ENCODE results near the gene NTM.

NTM gene

DNA sequence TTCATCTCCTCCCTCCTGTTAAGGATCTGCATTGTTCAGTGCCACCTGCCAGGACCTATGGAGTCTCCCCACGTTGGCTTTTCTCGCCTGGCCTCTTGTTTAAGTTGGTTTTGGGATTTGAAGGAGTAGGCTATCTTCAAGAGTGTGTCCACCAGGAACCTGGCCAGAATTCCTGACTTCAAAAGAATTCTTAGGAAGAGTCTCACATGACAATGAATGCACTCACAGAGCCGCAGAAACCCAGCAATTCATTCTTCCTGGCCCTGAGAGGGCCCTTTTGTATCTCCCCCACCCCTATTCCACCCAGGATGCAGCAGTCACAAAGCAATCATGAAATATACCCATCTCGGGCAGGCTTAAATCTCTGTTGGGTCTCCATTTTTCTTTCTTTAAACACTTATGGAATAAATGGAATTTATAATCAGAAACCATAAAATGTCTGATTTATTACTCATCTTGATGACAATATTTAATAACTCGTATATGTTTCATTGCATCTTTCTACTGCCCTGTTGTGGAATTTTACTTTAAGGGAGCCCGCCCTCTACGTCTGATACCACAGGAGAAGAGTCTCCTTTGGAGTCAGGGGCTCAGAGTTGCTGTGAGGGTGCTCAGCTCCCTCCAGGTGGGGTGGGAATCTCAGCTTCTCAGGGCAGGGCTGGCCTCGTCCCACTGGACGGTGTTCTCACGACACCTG, 507.0 kb downstream of the NTM start:
- no peak for DNase-seq

GRCh38 chr11:131880316-131880715, 509.9 kb downstream of the NTM start:
- no peak for DNase-seq

DNA sequence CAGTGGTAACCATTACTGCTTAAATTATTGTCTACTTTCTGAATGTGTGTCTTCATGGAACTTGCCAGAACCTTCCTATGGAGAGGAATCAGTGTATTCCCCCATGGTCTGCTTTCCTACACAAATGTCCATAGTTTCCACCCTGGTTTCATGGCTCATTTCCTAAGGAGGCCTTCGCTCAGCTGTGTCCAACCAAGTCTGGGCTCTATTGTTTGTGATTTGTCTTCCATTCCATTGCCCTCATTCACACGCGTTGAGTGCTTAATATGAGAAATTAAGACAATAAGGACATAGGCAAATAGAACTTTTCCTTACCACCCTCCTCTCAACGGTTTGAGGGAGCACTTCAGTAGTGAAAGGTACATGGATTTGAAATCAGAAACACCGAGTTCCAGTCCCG, 510.6 kb downstream of the NTM start:
- DNase-seq = no peak

DNA sequence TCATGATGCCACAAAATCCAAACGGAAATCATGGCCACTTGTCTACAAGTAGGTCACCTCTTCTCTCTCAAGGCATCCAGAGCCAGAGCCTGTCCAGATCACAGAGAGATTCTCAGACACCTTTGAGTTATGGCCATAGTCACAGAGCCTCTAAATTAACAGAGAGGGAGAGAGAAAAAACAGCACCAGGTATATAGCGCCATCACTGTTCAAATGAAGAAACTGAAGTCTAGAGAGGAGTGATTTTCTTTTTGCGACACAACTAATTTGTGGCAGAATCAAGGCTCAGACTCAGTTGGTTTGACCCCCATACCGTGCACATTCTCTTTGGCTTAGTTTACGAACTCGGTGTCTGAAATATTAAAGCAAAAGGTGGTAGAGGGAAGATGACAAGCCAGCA, 512.9 kb downstream of the NTM start:
- no peak for DNase-seq

DNA sequence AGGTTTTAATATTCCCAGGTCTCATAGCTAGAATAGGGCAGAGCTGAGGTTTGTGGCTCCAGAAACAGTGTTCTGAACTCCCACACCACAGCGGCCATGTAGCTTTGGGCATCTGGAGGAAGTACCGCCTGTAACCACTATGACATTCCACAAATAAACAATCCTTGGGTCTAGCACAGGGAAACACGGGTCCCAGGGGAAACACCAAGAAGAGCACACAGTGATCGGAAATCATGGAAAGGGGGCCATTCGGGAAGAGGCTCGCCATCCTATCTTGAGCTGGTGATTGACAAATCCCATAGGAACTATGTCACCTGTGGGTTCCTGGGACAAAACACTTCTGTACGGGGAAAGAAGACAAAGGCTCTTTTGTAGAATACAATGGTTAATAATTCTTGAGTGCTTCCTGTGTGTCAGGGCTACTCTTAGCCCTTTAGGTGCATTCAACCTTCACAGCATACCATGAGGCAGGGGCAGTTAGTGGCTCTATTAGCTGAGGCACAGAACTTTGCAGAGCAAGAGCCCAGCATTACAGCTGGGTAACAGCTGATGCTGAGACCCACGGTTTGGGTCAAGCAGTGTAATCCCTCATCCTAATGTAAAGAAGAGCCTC, 514.2 kb downstream of the NTM start:
- DNase-seq = no peak

DNA sequence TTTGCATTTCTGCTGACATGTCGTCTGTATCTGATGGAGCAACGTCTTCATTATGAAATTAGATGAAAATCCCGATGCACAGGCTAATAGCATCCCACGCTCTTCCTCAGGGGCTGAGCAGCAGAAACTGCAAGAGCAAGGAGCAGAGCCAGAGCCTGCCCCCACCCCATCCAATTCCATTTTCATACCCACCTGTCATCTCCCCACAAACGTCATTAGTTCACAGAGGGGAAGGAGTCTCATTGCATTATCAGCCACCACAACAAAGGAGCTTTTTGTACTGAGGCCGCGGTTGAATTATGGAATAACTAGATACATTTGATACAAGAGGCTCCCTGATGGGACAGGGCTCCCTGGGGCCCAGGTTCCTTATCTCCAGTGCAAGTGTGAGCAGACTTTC, 515.0 kb downstream of the NTM start:
- no peak for DNase-seq

- DNase-seq = no peak
These were observed 515.8 kb downstream of the NTM start for GRCh38 chr11:131886201-131886600.

- no peak for DNase-seq
These were observed 517.9 kb downstream of the NTM start for GRCh38 chr11:131888230-131888855.

- no peak for DNase-seq
These were observed 518.7 kb downstream of the NTM start for GRCh38 chr11:131889146-131889577.

GRCh38 chr11:131889760-131890581, 519.6 kb downstream of the NTM start:
- DNase-seq = no peak

- DNase-seq = no peak
These were observed 522.9 kb downstream of the NTM start for GRCh38 chr11:131893103-131893890.

DNA sequence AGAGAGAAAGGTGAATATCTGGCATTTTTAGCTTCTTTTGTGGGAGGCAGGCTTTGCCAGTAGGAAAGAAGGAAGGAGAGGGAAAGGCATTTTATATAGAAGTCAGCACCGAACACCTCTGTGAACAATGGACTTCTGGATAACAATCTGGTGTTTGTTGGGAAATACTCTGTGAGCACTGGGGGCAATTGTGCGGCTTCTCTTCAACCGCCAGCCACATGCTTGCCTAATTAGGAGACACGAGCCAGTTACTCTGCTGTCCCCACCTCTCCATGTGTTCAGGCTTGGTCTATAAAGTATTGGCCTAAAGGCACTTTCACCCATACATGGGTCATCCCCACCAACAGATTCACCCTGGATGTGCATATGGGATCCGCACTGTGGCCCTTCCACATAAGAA, 523.6 kb downstream of the NTM start:
- DNase-seq = no peak

- no peak for DNase-seq
These were observed 524.5 kb downstream of the NTM start for GRCh38 chr11:131894615-131895544.

DNA sequence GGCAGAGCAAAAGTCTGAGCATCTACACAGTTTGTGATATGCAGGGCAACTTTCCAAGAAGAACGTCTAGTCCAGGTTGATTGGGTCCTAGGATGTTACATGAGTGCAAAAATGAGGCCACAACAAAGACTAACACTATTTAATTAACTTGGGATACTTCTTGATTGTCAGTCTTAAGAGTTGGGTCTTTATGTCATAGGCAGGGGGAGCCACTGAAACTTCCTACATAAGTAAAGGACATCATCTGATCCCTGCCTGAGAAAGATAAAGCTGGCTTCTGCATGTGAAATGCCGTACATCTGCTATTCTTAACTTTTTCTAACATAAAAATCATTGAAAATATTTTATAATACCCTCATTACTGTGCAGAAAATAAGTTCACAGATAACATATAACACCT, 525.5 kb downstream of the NTM start:
- no peak for DNase-seq

DNA sequence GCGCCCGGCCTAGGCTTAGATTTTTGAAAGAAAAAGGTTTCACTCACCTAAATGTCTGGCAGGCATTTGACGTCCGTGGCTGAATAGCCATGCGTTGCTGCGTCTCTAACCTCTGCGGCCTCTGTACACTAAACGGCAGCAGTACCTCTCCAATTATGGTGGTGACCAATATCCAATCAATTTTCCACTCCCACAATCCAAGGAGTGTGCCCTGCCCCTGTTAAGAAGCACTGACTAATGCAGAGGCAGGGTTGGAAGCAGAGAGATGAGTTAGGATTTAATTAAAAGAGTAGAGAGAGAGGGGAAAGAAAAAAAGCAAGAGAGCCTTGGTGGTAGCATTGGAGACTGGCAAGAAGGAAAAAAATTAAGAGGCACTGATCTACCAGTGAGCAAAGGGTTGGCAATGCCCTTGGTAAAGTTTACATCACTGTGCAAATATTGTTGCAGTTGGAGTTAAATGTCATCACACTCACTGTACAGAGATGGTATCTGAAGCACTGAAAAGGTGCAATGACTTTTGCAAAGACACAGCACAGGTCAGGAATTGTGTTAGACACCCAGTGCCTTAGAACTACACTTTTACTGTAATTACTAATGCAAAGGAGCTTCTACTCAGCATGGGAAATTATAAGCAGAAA, 526.7 kb downstream of the NTM start:
- DNase-seq = no peak

DNA sequence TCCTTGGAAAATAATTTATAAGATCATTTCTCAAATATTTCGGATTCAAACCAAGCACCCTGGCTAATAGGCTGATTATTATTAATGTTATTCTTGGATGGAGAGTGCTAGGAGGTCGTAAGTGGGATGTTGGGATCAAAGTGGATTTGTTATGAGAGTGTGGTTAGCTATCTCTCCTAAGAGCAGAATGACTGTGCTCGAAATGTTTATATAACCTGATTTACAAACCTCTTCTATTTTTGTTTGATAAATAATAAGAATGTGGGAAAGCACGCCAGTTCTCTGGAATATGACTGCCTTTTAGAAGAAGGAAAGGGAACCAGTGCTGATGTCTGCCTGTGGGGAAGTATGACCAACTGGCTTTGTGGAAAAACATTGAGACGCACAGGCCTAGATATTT, 527.5 kb downstream of the NTM start:
- no peak for DNase-seq

DNA sequence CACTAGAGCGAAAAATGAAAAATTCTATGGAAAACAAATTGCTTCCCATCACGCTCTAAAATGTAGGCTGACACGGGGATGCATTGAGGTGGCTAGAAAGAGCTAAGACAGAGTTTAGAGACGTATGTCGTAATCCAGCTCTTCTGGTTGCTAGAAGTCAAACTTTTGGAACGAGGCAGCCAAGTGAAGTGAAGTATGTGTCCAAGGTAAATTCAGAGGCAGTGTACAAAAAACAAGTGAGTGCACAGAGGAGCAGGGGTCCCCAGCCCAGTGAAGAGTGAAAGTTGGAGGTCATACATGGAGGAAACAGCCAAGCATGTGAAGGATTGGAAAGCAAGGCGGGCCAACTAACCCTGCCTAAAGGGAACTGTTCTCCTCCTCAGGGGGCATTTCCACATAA, 528.5 kb downstream of the NTM start:
- DNase-seq = no peak

DNA sequence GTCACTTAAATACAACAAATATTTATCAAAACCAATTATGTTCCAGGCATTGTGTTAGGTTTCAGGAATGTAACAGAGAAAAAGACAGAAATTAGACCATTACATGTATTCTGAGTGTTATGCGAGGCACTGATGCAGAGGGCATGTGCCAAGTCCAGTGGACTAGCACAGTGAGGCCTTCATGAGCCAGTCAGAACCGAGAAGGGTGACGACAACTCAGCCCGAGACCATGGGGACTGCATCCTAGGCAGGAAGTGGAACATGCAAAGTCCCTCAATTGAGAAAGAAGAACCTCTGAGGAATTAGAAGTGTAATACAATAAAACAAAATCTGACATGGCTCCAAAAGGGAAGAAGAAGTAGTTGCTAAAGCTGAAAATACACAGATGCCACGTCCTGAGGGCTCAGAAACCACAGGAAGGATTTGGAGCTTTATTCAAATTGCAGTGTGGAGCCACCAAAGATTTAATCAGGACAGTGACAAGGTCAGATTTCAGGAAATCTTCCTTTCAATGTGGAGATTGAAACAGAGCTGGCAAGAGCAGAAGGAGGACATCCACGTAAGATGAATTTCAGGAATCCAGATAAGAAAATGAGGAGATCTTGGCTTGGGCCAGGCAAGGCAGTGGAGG, 529.6 kb downstream of the NTM start:
- no peak for DNase-seq

GRCh38 chr11:131902421-131902820, 532.0 kb downstream of the NTM start:
- no peak for DNase-seq

GRCh38 chr11:131903074-131903473, 532.7 kb downstream of the NTM start:
- DNase-seq = no peak

DNA sequence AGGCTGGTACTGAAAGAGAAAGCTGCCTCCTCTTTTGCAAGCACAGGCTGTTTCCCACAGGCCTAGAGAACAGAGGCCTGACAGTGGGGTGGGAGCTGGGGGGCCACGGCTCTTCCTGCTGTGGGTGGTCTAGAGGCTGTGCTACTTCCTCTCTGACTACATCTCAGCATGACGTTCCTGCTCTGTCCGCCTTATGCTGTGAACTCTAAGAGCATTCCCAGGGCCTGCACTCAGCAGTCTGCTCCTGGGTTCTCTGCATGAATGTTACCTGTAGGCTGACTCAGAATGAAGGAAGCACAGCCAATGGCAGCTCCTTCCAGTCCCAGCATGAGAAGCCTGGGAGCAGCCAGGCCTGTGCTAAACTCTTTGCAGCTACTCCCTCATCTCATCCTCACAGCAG, 534.3 kb downstream of the NTM start:
- no peak for DNase-seq

All from NCI-H1436 (cell line).